HG03097 (cell line): ENCODE results near the gene IGSF22.
A peak's percentile ranks its signal among the peaks of the same experiment; 100 is the strongest.

Experiments
- ATAC-seq: cut with Tn5 transposase; IDR thresholded peaks from one replicate; pipeline ENCODE4 v1.9.1; 2021; ENCODE audit not compliant: unreplicated experiment, low FRiP score

The IGSF22 gene

DNA sequence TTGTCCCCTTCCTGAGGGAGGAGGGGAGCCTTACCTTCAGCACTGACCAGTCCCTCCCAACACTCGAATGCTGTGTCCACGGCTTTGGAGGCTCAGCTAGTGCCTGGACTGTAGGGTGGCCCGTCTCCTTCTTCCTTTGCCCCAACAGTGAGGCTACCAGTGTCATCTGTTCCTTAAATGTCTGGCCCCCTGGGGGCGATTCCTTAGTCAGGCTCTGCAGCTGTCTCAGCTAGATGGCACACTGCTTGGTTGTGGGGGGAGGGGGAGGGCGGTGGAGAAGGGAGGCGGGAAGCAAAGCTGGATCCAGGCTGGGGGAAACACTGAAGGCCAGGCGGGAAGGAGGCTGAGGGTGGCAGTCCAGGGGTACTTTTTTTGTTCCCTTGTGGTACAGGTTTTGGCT, at the start of gene IGSF22:
Gene IGSF22, minus strand, starts transcription at position 149 of the 400 bp plus-strand sequence. CDS start 1,952 bp downstream, outside the sequence.
- ATAC-seq = no peak

- ATAC-seq = no peak
Observed at GRCh38 chr11:18774801-18775200, 48.8 kb upstream of the IGSF22 start.

DNA sequence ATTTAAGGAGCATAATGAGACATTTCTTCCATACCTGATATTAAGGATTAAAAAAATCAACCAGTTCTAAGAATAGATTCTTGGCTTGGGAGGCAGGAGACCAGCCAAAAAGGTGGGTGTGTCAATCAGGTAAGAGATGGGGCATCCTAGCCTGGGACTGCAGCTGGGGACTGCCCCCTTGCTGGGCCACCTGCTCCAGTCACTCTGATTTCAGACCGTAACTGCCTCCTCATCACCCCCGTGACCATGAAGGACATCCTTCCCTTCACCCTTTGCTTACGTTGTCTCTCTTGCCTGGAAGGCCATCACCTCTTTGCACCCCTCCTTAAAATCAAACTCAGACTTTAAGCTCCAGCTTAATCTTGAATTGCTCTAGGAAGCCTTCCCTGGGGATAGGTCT, 47.7 kb upstream of the IGSF22 start:
- ATAC-seq = no peak

GRCh38 chr11:18773104-18773503, 47.1 kb upstream of the IGSF22 start:
- no peak for ATAC-seq

DNA sequence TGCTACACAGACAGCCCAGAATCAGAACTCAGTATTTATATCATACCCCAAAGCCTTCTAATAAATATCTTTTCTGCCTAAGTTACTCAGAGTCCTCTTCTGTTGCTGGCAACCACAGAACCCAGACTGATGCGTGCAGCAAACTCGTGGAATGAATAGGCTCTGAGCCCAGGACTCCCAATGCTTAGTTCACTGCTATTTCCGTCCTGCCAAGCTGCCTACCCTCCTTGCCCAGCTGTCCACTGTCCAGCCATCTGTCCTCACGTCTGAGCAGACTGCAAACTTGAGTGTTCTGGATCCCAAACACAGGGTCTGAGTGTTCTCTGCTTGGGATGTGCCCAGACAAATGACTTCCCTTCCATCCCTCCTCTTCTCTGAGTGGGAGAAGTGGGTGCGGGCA, 46.2 kb upstream of the IGSF22 start:
- ATAC-seq = no peak

- ATAC-seq = no peak
Observed at GRCh38 chr11:18771266-18772035, 45.5 kb upstream of the IGSF22 start.

DNA sequence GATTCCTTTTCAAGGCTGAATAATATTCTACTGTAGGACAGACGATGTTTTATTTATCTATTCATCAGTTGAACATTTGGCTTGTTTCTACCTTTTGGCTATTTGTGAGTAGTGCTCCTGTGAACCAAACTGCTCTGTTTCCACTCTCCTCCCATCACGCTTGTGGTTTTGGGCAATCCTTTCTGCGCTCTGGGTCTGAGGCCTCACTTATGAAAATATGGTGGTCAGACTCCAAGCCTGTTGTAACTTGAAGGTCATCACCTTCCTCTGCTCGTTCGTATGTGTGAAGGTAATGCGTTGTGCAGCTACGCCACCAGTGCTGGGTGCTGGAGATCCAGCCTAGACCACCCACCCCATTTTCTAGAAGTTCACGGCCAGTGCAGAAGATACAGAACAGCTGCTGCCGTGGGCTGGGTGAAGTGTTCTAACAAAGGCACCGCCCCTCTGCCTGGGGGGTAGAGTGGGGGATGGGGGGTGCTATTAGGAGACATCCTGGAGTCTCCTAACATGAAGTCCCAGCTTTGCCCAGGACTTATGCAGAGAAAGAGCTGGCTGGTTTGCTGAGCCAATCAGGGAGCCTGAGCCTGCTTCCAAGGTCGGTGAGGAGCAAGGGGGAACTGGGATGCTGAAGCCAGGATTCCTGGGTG, 44.6 kb upstream of the IGSF22 start:
- ATAC-seq = no peak

DNA sequence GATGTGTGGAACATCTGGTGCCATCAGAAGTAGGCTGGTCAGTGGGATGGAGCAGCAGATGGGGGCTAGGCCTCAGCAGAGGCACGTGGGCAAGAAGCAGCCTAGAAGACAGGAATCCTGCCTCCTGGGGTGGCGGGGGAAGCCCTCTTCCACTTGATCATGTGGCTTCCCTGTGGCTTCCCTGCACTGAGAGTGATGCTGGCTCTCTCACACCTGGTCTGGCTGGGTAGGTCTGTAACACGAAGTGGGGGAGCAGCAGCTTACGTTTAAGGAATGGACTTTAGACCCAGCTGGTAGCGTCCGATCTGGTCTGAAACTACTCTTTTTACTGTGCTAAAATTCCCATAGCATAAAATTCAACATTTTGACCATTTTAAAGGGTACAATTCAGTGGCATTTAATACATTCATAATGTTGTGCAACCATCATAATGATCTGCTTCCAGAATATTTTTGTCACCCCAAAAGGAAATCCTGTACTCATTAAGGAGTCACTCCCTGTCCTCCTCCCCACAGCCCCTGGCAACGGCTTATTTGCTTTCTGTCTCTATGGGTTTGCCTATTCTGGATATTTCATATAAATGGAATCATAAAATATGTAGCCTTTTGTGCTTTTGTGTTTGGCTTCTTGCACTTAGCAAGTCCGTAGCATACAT, 43.9 kb upstream of the IGSF22 start:
- ATAC-seq = peak; percentile 59

GRCh38 chr11:18768978-18769377, 43.0 kb upstream of the IGSF22 start:
- ATAC-seq = no peak

DNA sequence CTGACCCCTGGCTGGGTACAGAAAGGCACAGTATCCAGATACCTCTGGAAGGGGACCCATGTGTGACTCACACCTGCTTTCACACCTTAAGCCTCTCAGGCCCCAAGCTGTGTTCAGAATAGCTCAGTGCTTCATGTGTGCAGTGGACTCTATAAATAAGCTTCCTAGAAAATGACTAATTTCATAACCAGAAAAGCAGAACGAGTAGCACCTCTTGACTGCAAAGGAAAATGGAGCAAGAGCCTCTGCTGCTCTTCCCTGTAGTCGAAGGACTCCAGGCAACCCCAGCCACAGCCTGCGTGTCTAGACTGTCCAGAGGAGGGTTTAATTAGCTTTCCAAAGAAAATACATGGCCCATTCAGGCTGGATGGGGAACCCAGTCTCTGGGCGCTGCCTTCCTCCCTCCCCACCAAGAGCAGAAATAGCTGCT, 42.5 kb upstream of the IGSF22 start:
- peak; percentile 70 for ATAC-seq

DNA sequence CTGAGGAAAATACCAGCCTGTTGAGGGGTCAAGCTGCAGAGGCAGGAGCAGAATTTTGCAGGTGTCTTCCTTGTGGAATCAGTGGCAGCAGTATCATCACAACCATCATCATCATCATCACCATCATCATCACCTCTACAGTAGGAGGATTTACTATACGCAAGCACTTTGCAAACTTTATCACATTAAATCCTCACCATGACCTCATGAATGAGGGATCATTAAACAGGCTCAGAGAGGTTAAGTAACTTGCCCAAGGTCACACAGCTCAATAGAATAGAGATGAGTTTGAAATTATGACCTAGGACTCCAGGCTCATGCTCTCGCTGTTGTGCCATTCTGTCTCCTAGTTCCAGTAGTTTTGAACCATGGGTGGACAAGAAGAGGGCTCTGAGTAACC, 40.0 kb upstream of the IGSF22 start:
- no peak for ATAC-seq

GRCh38 chr11:18765554-18765953, 39.6 kb upstream of the IGSF22 start:
- no peak for ATAC-seq

DNA sequence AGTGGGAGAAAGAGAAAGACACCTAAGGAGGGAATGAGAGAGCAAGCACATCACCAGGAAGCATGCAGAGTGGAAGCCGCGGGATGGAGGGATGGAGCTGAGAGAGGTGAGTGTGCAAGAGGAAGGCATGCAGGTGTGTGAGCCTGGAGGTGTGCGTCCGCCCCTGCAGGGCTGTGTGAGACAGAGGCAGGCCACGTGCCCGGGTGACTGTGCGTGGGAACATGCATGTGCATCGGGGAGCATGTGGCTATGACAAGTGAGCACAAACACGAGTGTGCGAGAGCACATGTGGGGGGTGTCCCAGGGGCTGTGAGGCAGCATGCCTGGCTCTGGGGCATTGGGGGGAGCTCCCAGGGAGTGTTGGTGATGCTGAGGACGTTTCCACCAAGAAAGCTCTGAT, 35.8 kb upstream of the IGSF22 start:
- no peak for ATAC-seq

DNA sequence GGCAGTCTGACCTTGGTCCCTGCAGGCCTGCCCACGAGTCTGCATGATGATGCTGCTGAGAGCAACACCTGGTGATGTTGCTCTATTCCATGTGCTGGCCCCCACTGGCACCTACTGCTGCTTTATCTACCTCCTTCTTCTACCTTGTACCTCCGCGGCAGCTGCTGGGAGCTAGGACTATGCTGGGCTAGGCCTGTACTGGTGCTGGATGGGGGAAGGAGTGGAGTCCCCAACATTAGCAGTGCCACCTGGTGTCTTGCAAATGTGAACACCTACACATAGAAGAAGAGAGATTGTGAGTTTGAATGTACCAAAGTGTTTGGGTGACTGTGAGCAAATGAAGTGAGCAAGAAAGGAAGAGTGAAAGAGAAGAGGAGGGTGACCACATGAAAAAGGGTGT, 35.2 kb upstream of the IGSF22 start:
- ATAC-seq = no peak

DNA sequence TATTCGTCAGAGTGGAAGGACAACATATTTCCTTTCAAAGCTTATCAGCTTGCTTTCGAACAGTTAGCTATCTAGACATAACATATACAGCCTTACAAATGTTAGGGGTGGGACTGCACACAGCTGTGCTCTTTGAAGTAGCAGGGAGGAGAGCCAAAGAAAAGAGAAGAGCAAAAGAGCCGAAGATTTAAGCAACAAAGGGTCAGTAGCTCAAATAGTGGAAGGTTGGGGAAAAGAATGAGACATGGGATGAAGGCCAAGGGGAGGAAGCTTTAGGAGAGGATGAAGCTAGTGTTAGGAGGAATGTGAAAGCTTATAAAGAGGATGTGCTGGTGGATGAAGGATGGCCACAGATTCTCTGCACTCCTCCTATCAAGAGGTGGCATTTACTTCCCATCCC, 31.8 kb upstream of the IGSF22 start:
- no peak for ATAC-seq

- ATAC-seq = no peak
Observed at GRCh38 chr11:18756889-18757288, 30.9 kb upstream of the IGSF22 start.

DNA sequence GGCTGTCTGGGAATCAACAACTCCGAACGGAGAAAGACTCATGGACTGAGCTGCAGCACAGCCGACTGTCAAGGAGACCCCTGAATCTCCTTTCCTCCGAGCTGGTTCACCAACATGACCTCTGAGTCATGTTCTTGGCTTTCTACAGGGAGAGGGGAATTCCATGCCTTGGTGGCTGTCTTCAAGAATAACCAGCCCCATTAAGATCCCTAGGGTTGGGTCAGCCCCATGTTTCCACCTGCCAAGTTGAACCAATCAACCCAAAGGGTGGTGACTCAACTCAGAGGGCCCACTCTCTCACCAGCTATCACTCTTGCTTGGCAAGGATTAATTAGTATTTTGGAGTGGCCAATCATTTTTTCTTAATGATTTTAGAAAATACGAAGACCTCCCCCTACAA, 28.3 kb upstream of the IGSF22 start:
- ATAC-seq = no peak

- ATAC-seq = no peak
Observed at GRCh38 chr11:18752502-18752901, 26.5 kb upstream of the IGSF22 start.

- no peak for ATAC-seq
Observed at GRCh38 chr11:18750944-18751343, 25.0 kb upstream of the IGSF22 start.

DNA sequence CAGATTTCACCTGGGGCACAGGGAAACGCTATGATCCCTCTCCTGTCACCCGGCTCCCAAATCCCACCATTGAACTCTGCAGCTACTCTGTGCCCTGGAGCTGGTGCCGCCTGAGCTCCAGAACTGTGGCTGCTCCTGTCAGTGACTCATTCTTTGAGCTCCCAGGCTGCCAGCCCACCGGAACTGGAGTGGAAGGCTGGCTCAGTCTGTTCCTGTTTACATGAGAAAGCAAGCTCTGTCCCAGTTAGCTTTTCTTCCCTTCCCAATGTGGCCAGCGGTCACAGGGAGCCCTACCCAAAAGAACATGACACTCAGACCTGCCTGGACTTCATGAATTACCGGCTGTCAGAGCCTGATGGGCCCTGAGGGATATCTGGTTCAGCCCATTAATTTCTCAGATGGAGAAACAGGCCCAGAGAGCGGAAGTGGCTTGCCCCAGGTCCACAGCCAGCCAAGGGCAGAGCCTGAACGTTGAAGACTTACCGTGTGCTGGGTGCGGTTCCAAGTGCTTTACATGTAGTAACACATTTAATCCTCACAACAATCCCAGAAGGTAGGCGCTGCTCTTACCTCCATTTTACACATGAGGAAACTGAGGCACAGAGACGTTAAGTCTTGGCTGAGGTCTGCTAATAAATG, 23.8 kb upstream of the IGSF22 start:
- ATAC-seq = no peak

DNA sequence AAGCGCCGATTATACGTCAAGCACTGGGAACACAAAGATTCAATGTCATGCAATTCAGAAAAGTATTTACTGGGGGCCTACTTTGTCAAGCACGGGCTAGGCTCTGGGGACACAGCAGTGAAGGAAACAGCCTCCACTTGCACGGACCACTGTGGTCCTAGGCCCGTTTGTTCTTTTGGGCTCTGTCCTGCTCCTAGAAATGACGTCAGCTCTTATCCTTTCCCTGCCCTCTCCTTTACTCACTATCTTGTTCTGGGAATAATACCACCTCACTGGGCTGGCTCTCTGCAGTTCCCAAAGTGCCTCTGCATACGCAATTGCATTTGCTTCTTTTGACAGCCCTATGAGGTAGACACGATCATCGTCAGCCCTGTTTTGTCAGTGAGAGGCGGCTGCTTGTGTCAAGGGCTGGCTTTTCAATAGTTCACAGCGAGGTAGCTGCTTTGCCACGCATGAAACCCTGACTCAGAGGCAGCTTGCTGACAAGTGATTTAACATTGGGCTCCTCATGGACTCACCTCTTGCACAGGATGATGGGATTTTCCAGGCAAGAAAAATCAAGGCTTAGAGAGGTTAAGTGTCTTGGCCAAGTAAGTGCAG, 22.9 kb upstream of the IGSF22 start:
- no peak for ATAC-seq
